NT2/D1 (cell line): ENCODE measurements around the gene PTPRG.

Source experiments
- SUZ12 ChIP-seq: IDR thresholded peaks from 2 replicates; pipeline ENCODE4 v1.6.1; 2011; ENCODE audit not compliant: insufficient read length, insufficient read depth; ENCODE audit errors: extremely low read depth
- ZNF274 ChIP-seq: IDR thresholded peaks from 2 replicates; pipeline ENCODE4 v1.6.1; 2011; ENCODE audit warnings: mild to moderate bottlenecking, low read depth, low read length

DNA sequence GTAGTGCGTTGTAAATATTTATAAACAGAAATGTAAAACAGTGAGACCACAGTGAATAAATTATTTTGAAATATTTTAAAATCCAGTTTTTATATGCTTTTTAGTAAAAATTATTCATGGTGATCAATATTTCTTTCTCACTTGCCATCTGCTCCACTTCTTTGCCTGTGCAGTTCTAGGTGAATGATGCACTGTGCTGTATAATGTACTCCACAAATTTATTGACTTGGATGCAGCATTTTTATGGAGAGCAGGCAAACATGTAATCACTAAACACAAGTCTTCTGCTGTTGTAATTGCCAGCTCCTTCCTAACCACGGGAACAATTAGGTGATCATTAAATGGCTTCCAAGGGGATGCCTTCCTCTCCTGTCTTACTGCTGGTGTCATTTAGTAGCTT, 395.9 kb downstream of the PTPRG start:
- TF ChIP-seq SUZ12 (no peak), ZNF274 (no peak)
